Suprapubic skin (tissue), 4 donors: Measurements from ENCODE around the gene ARHGEF39.

Experiments used
- CTCF ChIP-seq, 2 donors: fragments of 200-600 bp in 1 of 2; fragments of 450-650 bp in 1 of 2; sonication (generic) in 1 of 2; IDR thresholded peaks; one replicate each; pipeline ENCODE4 v1.5.1; 2016 to 2019; ENCODE audit warnings: antibody characterized with exemption in 2 of 2, mild to moderate bottlenecking in 1 of 2, moderate library complexity in 1 of 2
- EP300 ChIP-seq: sonication (generic); formaldehyde crosslinking; IDR thresholded peaks from one replicate; pipeline ENCODE4 v1.6.1; 2017; ENCODE audit warnings: antibody characterized with exemption
- POLR2A ChIP-seq, 2 donors: fragments of 450-650 bp; IDR thresholded peaks; one replicate each; pipeline ENCODE4 v1.6.1; 2017; ENCODE audit warnings: antibody characterized with exemption in 2 of 2, mild to moderate bottlenecking in 2 of 2, moderate library complexity in 2 of 2
- POLR2AphosphoS5 ChIP-seq, 3 donors: sonication (generic); formaldehyde crosslinking; IDR thresholded peaks; one replicate each; pipeline ENCODE4 v1.6.1; 2017; ENCODE audit warnings: antibody characterized with exemption in 3 of 3

DNA sequence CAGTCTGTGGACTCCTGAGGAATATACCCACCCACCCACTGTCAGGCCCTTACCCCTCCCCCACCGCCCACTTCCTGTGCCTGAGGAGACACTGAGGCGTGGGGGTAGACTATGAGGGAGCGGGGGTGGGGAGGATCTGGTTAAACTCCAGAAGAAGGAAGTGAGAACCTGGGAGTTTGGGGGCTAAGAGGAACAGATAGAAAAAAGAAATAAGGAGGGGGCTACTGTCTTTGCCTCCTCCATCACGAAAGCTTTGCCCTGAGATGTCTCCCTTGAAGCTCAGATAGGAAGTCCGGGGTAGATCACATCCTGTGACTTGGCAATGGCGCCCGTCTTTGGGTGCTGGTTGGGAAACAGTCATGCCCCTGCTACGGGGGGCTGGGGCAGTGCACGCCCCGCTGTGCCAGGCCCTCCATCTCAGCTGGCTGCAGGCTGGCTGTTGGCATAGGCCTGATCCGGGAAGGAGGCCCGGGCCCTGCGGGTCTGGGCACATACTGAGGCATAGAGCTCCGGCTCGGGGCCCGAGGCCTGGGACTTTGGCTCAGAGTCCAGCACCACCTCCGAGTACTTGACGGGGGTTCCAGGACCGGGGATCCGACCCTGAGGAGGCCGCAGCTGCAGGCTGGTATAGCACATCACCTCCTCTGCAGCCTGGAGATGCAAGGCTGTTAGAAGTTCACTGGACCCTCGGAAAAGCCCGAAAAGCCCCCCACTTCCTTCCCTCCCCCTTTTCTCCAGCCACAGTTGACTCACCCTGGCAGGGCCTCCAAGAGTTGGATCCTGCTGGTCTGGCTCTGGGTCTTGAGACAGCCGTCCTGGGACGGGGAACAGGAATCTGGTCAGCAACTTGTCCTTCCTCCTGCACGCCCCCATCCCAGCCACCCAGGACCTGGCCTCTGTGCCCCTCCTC lies 15.3 kb downstream of the ARHGEF39 start:
- no peak for TF ChIP-seq CTCF (IDR thresholded peaks at IDR 0.05)
- TF ChIP-seq POLR2AphosphoS5 (IDR thresholded peaks at IDR 0.05): no peak
- TF ChIP-seq EP300: no peak
- TF ChIP-seq POLR2A (IDR thresholded peaks at IDR 0.05): no peak
